Endodermal cell (in vitro differentiated cells): Measurements from ENCODE around the gene IL31RA. TPM values are rescaled to one million over a fixed set of nuclear protein-coding genes. Genes with fewer than 3 reads are reported as not detected.
A peak's percentile ranks its signal among the peaks of the same experiment; 100 is the strongest.

Experiments used
- DNase-seq: peaks from one replicate; pipeline ENCODE4 v3.0.0-alpha.2; 2017
- H3K27ac ChIP-seq: 2 replicates; pipeline ENCODE4 v1.5.1; 2013; ENCODE audit warnings: mild to moderate bottlenecking, low read depth, low read length, moderate library complexity
- H3K27me3 ChIP-seq: 2 replicates; pipeline ENCODE4 v1.6.1; 2013; ENCODE audit warnings: mild to moderate bottlenecking, low read length, moderate library complexity; ENCODE audit not compliant: insufficient read depth, control insufficient read depth, poor library complexity, severe bottlenecking
- H3K36me3 ChIP-seq: 2 replicates; pipeline ENCODE4 v1.7.0; 2013; ENCODE audit warnings: mild to moderate bottlenecking, low read length, moderate library complexity; ENCODE audit not compliant: control insufficient read depth, insufficient read depth
- H3K4me1 ChIP-seq: one replicate; pipeline ENCODE4 v1.7.0; 2013; ENCODE audit warnings: low read length; ENCODE audit not compliant: control insufficient read depth, insufficient read depth
- H3K4me3 ChIP-seq: 2 replicates; pipeline ENCODE4 v1.5.1; 2013; ENCODE audit warnings: mild to moderate bottlenecking, low read length, moderate library complexity
- H3K9ac ChIP-seq: 2 replicates; pipeline ENCODE4 v1.6.1; 2013; ENCODE audit warnings: mild to moderate bottlenecking, low read length, moderate library complexity; ENCODE audit not compliant: poor library complexity, severe bottlenecking; ENCODE audit errors: extremely low read depth
- H3K9me3 ChIP-seq: 2 replicates; pipeline ENCODE4 v1.6.1; 2013; ENCODE audit warnings: mild to moderate bottlenecking, low read length, moderate library complexity; ENCODE audit not compliant: control insufficient read depth
- H3K27ac Mint-ChIP-seq: 2 replicates; pipeline ENCODE4 v1.8.0; 2020; ENCODE audit warnings: mixed read lengths
- H3K27me3 Mint-ChIP-seq: 2 replicates; pipeline ENCODE4 v1.8.0; 2021; ENCODE audit warnings: mild to moderate bottlenecking, mixed read lengths; ENCODE audit not compliant: insufficient read depth
- H3K36me3 Mint-ChIP-seq: 2 replicates; pipeline ENCODE4 v1.8.0; 2020; ENCODE audit warnings: low read depth, mixed read lengths
- H3K4me1 Mint-ChIP-seq: 2 replicates; pipeline ENCODE4 v1.8.0; 2020; ENCODE audit warnings: mixed read lengths
- H3K4me3 Mint-ChIP-seq: 2 replicates; pipeline ENCODE4 v1.8.0; 2020; ENCODE audit warnings: mild to moderate bottlenecking, moderate library complexity, mixed read lengths
- H3K9me3 Mint-ChIP-seq: 2 replicates; pipeline ENCODE4 v1.8.0; 2020; ENCODE audit warnings: mild to moderate bottlenecking, mixed read lengths
- WGBS, 2 experiments: methylation state at CpG; one replicate each; pipeline versions ENCODE4 v1.1.5 to v1.1.7; 2013; ENCODE audit warnings: missing lambda C conversion rate in 2 of 2, mixed read lengths in 1 of 2; ENCODE audit not compliant: insufficient coverage in 1 of 2, insufficient read length in 1 of 2; 5-methylcytosine and 5-hydroxymethylcytosine counted together
- total RNA-seq, 2 donors: library from RNA; stranded (reverse); fragmentation: NEBNext Ultra II Directional in 1 of 2; extraction: Animal tissue kit (Norgen Biotek cat#: 25700) in 1 of 2; gene quantifications; 2 replicates in 1 of 2; 3 replicates in 1 of 2; pipeline ENCODE4 v1.2.1, GENCODE V29; 2021
- TF ChIP-seq, protein P1 (sequence below): fragments of 200-600 bp; sonication (generic); conservative IDR thresholded peaks from 2 replicates; pipeline ENCODE4 v1.5.0; 2021; ENCODE audit warnings: antibody characterized with exemption, mild to moderate bottlenecking

The IL31RA gene
- total RNA-seq, 2 donors from 2014 or later, result not detected

- H3K4me3 Mint-ChIP-seq, result no peak overlapping the region
- WGBS, 2 experiments, result 95% methylated on average over 2 of the region's 2 CpGs; no CpG with 5 or more reads in 1 of the 2 experiments
- H3K36me3 Mint-ChIP-seq, result no peaks in the 10 kb centered on the region
- Histone ChIP-seq H3K27ac (no peak overlapping the region), H3K4me3 (no peak overlapping the region), H3K27me3 (peaks cover 19% of the 10 kb centered on the region), H3K9me3 (no peaks in the 10 kb centered on the region), H3K9ac (no peak overlapping the region), H3K36me3 (no peaks in the 10 kb centered on the region), H3K4me1 (no peaks in the 10 kb centered on the region)
- TF ChIP-seq, protein P1, sequence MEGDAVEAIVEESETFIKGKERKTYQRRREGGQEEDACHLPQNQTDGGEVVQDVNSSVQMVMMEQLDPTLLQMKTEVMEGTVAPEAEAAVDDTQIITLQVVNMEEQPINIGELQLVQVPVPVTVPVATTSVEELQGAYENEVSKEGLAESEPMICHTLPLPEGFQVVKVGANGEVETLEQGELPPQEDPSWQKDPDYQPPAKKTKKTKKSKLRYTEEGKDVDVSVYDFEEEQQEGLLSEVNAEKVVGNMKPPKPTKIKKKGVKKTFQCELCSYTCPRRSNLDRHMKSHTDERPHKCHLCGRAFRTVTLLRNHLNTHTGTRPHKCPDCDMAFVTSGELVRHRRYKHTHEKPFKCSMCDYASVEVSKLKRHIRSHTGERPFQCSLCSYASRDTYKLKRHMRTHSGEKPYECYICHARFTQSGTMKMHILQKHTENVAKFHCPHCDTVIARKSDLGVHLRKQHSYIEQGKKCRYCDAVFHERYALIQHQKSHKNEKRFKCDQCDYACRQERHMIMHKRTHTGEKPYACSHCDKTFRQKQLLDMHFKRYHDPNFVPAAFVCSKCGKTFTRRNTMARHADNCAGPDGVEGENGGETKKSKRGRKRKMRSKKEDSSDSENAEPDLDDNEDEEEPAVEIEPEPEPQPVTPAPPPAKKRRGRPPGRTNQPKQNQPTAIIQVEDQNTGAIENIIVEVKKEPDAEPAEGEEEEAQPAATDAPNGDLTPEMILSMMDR, result no peak
- peaks cover 22% of the 10 kb centered on the region for H3K27me3 Mint-ChIP-seq
- H3K4me1 Mint-ChIP-seq, result no peaks in the 10 kb centered on the region
- no peak for DNase-seq
- no peak overlapping the region for H3K27ac Mint-ChIP-seq
- H3K9me3 Mint-ChIP-seq, result no peaks in the 10 kb centered on the region
Measured at GRCh38 chr5:55817030-55817429, 34.1 kb upstream of the IL31RA start.

GRCh38 chr5:55820488-55820887, 30.7 kb upstream of the IL31RA start:
- Histone ChIP-seq H3K4me3 (no peak overlapping the region), H3K27ac (no peak overlapping the region), H3K36me3 (no peaks in the 10 kb centered on the region), H3K9ac (no peak overlapping the region), H3K4me1 (no peaks in the 10 kb centered on the region), H3K9me3 (no peaks in the 10 kb centered on the region), H3K27me3 (peaks cover 32% of the 10 kb centered on the region)
- Mint-ChIP-seq H3K4me1 (no peaks in the 10 kb centered on the region), H3K27me3 (peaks cover 38% of the 10 kb centered on the region), H3K27ac (no peak overlapping the region), H3K9me3 (no peaks in the 10 kb centered on the region), H3K36me3 (no peaks in the 10 kb centered on the region), H3K4me3 (no peak overlapping the region)
- TF ChIP-seq, protein P1, result no peak
- WGBS, 2 experiments, result 90 to 98% methylated on average over 5 to 6 of the region's 6 CpGs
- DNase-seq, result no peak

DNA sequence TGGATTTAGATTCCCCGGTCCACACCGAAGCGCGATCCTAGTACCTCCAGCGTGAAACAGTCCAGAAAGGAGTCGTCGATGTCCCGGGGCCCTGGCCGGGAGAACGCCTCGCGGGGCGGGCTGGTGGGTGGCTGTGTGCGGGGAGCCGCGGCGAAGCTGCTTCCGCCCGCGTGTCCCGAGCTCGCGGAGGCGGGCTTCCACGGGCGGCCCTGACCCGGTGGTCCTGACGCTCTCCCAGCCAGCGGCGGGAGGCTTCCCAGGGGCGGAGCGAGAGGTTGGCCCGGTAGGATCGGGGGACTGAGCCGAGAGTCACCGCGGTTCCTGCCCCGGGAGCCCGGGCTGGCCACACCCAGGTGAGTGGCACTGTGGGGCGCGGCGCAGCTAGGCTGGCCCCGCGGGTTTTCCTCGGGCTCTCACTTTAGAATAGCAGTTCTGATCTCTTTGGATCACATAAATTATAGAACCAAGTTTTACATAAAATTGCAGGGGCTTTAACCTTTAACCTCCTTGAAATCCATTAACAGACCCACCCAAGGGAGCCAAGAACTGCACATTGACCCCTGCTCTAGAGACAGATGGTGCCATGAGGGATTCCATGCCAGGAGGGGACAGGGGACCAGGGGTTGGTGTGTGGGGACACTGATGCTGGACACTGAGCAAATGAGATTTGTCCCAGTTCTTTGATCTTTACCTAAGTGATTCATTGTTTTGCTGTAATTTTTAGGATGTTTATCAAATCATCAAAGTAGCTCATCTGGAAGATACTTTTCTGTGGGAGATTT, 29.2 kb upstream of the IL31RA start:
- no peaks in the 10 kb centered on the region for H3K36me3 Mint-ChIP-seq
- H3K27me3 Mint-ChIP-seq, result peaks cover 38% of the 10 kb centered on the region
- H3K27me3 ChIP-seq, result peaks cover 32% of the 10 kb centered on the region
- H3K4me3 Mint-ChIP-seq, result peak overlapping the region; percentile 60
- no peak overlapping the region for H3K9ac ChIP-seq
- H3K27ac ChIP-seq, result no peak overlapping the region
- no peaks in the 10 kb centered on the region for H3K9me3 Mint-ChIP-seq
- H3K36me3 ChIP-seq, result no peaks in the 10 kb centered on the region
- peak; percentile 74 for DNase-seq
- H3K4me1 Mint-ChIP-seq, result no peaks in the 10 kb centered on the region
- no peak overlapping the region for H3K4me3 ChIP-seq
- H3K27ac Mint-ChIP-seq, result peak overlapping the region; percentile 66
- TF ChIP-seq, protein P1, result no peak
- WGBS, 2 experiments, result 34 to 38% methylated on average over 6 to 45 of the region's 45 CpGs
- no peaks in the 10 kb centered on the region for H3K9me3 ChIP-seq
- no peaks in the 10 kb centered on the region for H3K4me1 ChIP-seq
